B cell (primary cell): ENCODE results near the gene CLOCK. TPM values are rescaled to one million over a fixed set of nuclear protein-coding genes. Genes with fewer than 3 reads are reported as not detected.

Source experiments
- ATAC-seq: fragments of 200-7000 bp; cut with Tn5 transposase; one replicate; pipeline ENCODE4 v1.10.0; 2021; ENCODE audit warnings: low read depth, mild to moderate bottlenecking, moderate number of reproducible peaks, moderate library complexity
- CTCF ChIA-PET: fragments of 350-600 bp; sonication (Branson Sonifier 250); formaldehyde crosslinking; loops from one replicate; lab custom pipeline; 2021; ENCODE audit warnings: antibody characterized with exemption, inconsistent platforms; lab: Charles Lee
- POLR2A ChIA-PET: fragments of 350-600 bp; sonication (Branson Sonifier 250); formaldehyde crosslinking; loops from one replicate; lab custom pipeline; 2021; ENCODE audit warnings: antibody characterized with exemption; lab: Charles Lee
- DNase-seq: peaks from one replicate; pipeline ENCODE4 v3.0.0; 2013
- H2AFZ ChIP-seq: 2 replicates; pipeline ENCODE4 v1.6.1; 2012; ENCODE audit warnings: mild to moderate bottlenecking, low read depth, low read length; ENCODE audit not compliant: insufficient read depth, poor library complexity, severe bottlenecking
- H3K27ac ChIP-seq, 2 donors: 1 replicate in 1 of 2; 2 replicates in 1 of 2; pipeline ENCODE4 v1.5.1; 2012 to 2013; ENCODE audit warnings: low read length in 2 of 2, mild to moderate bottlenecking in 2 of 2, moderate library complexity in 1 of 2
- H3K27me3 ChIP-seq, 4 experiments: fragments of 200-600 bp in 1 of 4; sonication (generic) in 1 of 4; replicated peaks in 1 of 4; 1 replicate in 2 of 4; 2 replicates in 2 of 4; pipeline versions ENCODE4 v1.6.1 to v1.7.0; 2013 to 2016; ENCODE audit warnings: low read length in 3 of 4, mild to moderate bottlenecking in 2 of 4, mixed read lengths in 1 of 4, moderate library complexity in 1 of 4; ENCODE audit not compliant: insufficient read depth in 4 of 4, control insufficient read depth in 3 of 4; ENCODE audit errors: control extremely low read depth in 1 of 4
- H3K36me3 ChIP-seq, 2 experiments: replicated peaks in 1 of 2; 1 replicate in 1 of 2; 2 replicates in 1 of 2; pipeline versions ENCODE4 v1.6.1 to v1.7.1; 2013; ENCODE audit warnings: low read length in 1 of 2; ENCODE audit not compliant: insufficient read depth in 2 of 2, control insufficient read depth in 1 of 2; ENCODE audit errors: control extremely low read depth in 1 of 2, extremely low read depth in 1 of 2
- H3K4me1 ChIP-seq, 2 donors: fragments of 200-600 bp in 1 of 2; sonication (generic) in 1 of 2; 1 replicate in 1 of 2; 2 replicates in 1 of 2; pipeline versions ENCODE4 v1.5.1 to v1.6.1; 2013 to 2017; ENCODE audit warnings: low read length in 2 of 2; ENCODE audit not compliant: control insufficient read depth in 2 of 2, insufficient read depth in 2 of 2
- H3K4me2 ChIP-seq: replicated peaks from 2 replicates; pipeline ENCODE3; 2012; ENCODE audit warnings: mild to moderate bottlenecking, low read depth, low read length; ENCODE audit not compliant: poor library complexity, severe bottlenecking
- H3K4me3 ChIP-seq, 5 experiments: fragments of 200-600 bp in 1 of 5; sonication (generic) in 1 of 5; 1 replicate in 3 of 5; 2 replicates in 2 of 5; pipeline versions ENCODE4 v1.5.1 to v1.7.0; 2011 to 2016; ENCODE audit warnings: low read length in 4 of 5, mild to moderate bottlenecking in 4 of 5, low read depth in 2 of 5, control low read depth in 1 of 5, moderate library complexity in 1 of 5; ENCODE audit not compliant: insufficient read depth in 1 of 5; ENCODE audit errors: control extremely low read depth in 1 of 5, extremely low read depth in 1 of 5
- H3K79me2 ChIP-seq: fragments of 200-600 bp; sonication (generic); one replicate; pipeline ENCODE4 v1.6.0; 2016; ENCODE audit warnings: low read length; ENCODE audit not compliant: control insufficient read depth, insufficient read depth
- H3K9ac ChIP-seq: fragments of 200-600 bp; sonication (generic); 2 replicates; pipeline ENCODE4 v1.6.1; 2017; ENCODE audit warnings: mild to moderate bottlenecking, low read length, moderate library complexity
- H3K9me3 ChIP-seq, 3 donors: one replicate each; pipeline versions ENCODE4 v1.6.1 to v1.7.1; 2013; ENCODE audit warnings: low read length in 2 of 3; ENCODE audit not compliant: control insufficient read depth in 2 of 3, insufficient read depth in 1 of 3; ENCODE audit errors: control extremely low read depth in 1 of 3
- H4K20me1 ChIP-seq: 2 replicates; pipeline ENCODE4 v1.6.0; 2012; ENCODE audit warnings: mild to moderate bottlenecking, low read length; ENCODE audit not compliant: insufficient read depth, control insufficient read depth, poor library complexity, severe bottlenecking
- H3K27ac Mint-ChIP-seq: one replicate; pipeline ENCODE4 v1.8.0; 2021; ENCODE audit warnings: mixed read lengths
- H3K27me3 Mint-ChIP-seq: one replicate; pipeline ENCODE4 v1.8.0; 2021; ENCODE audit warnings: mixed read lengths
- H3K4me1 Mint-ChIP-seq: one replicate; pipeline ENCODE4 v1.8.0; 2021; ENCODE audit warnings: mixed read lengths
- H3K4me3 Mint-ChIP-seq: one replicate; pipeline ENCODE4 v1.8.0; 2021; ENCODE audit warnings: mixed read lengths
- H3K9me3 Mint-ChIP-seq: one replicate; pipeline ENCODE4 v1.8.0; 2022; ENCODE audit warnings: mixed read lengths; ENCODE audit not compliant: insufficient read depth
- CTCF ChIP-seq: fragments of 200-600 bp; IDR thresholded peaks from one replicate; pipeline ENCODE4 v1.8.0; 2022; ENCODE audit warnings: antibody characterized with exemption, mild to moderate bottlenecking
- EZH2 ChIP-seq: IDR thresholded peaks from 2 replicates; pipeline ENCODE4 v1.6.1; 2012; ENCODE audit warnings: borderline replicate concordance, low read depth, mild to moderate bottlenecking, moderate library complexity, low read length; ENCODE audit not compliant: insufficient read depth, poor library complexity, severe bottlenecking
- WGBS: methylation state at CpG from one replicate; pipeline ENCODE4 v1.1.5; 2013; ENCODE audit warnings: missing lambda C conversion rate; ENCODE audit not compliant: insufficient coverage; 5-methylcytosine and 5-hydroxymethylcytosine counted together
- intact Hi-C: fragments of 100-400 bp; cut with micrococcal nuclease; formaldehyde crosslinking; loops from one replicate; pipeline ENCODE4 v1.10.0; 2022
- polyA plus RNA-seq: library from polyadenylated mRNA; depleted of rRNA; stranded (reverse); fragments of >200 nt; gene quantifications from 2 replicates; pipeline ENCODE4 v1.2.3, GENCODE V29; 2012
- total RNA-seq, 2 donors: library from RNA; stranded (reverse); fragments of 120-200 nt in 1 of 2; gene quantifications; 1 replicate in 1 of 2; 2 replicates in 1 of 2; pipeline versions ENCODE4 v1.2.3 to v1.2.4, GENCODE V29; 2013 to 2022

CLOCK gene
- total and polyA plus RNA-seq, 2 donors (not counting 1 experiment from before 2014, with no cell fraction given): 2.8 to 14.2 TPM

GRCh38 chr4:55518442-55518841 is 28.3 kb downstream of the CLOCK start:
- DNase-seq (no peak), ATAC-seq (no peak)
- Histone ChIP-seq H3K4me2 (no peak overlapping the region), H3K27me3 (no peaks in the 10 kb centered on the region), H2AFZ (no peak overlapping the region), H4K20me1 (peaks cover 19% of the 10 kb centered on the region), H3K4me1 (no peaks in the 10 kb centered on the region), H3K4me3 (no peak overlapping the region), H3K9ac (no peak overlapping the region), H3K27ac (no peak overlapping the region), H3K36me3 (no peaks in the 10 kb centered on the region), H3K79me2 (peaks cover 39% of the 10 kb centered on the region), H3K9me3 (peaks cover 0 to 8% (median 4%) of the 10 kb centered on the region in 3 donors)
- ChIA-PET POLR2A (no interaction called here), CTCF (no interaction called here)
- Mint-ChIP-seq H3K27me3 (no peaks in the 10 kb centered on the region), H3K27ac (no peak overlapping the region), H3K9me3 (no peaks in the 10 kb centered on the region), H3K4me1 (no peaks in the 10 kb centered on the region), H3K4me3 (no peak overlapping the region)
- intact Hi-C loops: no loop called here
- no peak for TF ChIP-seq EZH2
- TF ChIP-seq CTCF: no peak

GRCh38 chr4:55517526-55518229 is 29.0 kb downstream of the CLOCK start:
- no peak for ATAC-seq
- Histone ChIP-seq H3K4me3 (no peak overlapping the region), H3K36me3 (no peaks in the 10 kb centered on the region), H3K9ac (no peak overlapping the region), H3K79me2 (peaks cover 32% of the 10 kb centered on the region), H2AFZ (no peak overlapping the region), H3K27me3 (no peaks in the 10 kb centered on the region), H3K27ac (no peak overlapping the region), H3K4me2 (no peak overlapping the region), H4K20me1 (peaks cover 19% of the 10 kb centered on the region), H3K4me1 (no peaks in the 10 kb centered on the region), H3K9me3 (peaks cover 0 to 8% (median 4%) of the 10 kb centered on the region in 3 donors)
- no peak overlapping the region for H3K27ac Mint-ChIP-seq
- TF ChIP-seq CTCF (no peak), EZH2 (no peak)
- no CpG with 5 or more reads among the region's 2 CpGs for WGBS
- H3K4me3 Mint-ChIP-seq: no peak overlapping the region
- CTCF ChIA-PET: no interaction called here
- DNase-seq: no peak
- intact Hi-C loops: no loop called here
- no peaks in the 10 kb centered on the region for H3K27me3 Mint-ChIP-seq
- H3K9me3 Mint-ChIP-seq: no peaks in the 10 kb centered on the region
- H3K4me1 Mint-ChIP-seq: no peaks in the 10 kb centered on the region
- POLR2A ChIA-PET: no interaction called here
